ENCODE data around the gene ZNF521. TPM values are rescaled to one million over a fixed set of nuclear protein-coding genes. Genes with fewer than 3 reads are reported as not detected.

The ZNF521 gene
- total and polyA plus RNA-seq, 2 donors: 13.1 to 58.3 TPM

- Histone ChIP-seq H3K4me1 (ENCODE audit: insufficient read depth) (no peaks in the 10 kb centered on the region), H3K27ac (ENCODE audit: low read depth) (no peak overlapping the region), H3K4me3 (ENCODE audit: low read depth, low read length) (no peak overlapping the region), H3K36me3 (ENCODE audit: insufficient read depth) (no peaks in the 10 kb centered on the region)
- WGBS: 96% methylated on average over 17 of the region's 17 CpGs
- no peak for DNase-seq (ENCODE audit: extremely low spot score)
These were observed 335.8 kb downstream of the ZNF521 start for GRCh38 chr18:25016181-25016580.
